ENCODE measurements around the gene HAX1. TPM values are rescaled to one million over a fixed set of nuclear protein-coding genes. Genes with fewer than 3 reads are reported as not detected.
"Not testable (repeated sequence)": the region's sequence is repeated elsewhere in the genome, so short reads cannot be mapped to it uniquely, and the experiment has no call there.

HAX1 gene
- polyA plus RNA-seq, 1 donor from 2014 or later: 126 TPM

- Histone ChIP-seq H3K79me2 (replicated peaks; ENCODE audit: insufficient read depth, low read length) (peaks cover 7% of the 10 kb centered on the region), H3K4me2 (ENCODE audit: low read length) (no peak overlapping the region)
Measured at GRCh38 chr1:154276797-154277196, 4.4 kb downstream of the HAX1 start.

DNA sequence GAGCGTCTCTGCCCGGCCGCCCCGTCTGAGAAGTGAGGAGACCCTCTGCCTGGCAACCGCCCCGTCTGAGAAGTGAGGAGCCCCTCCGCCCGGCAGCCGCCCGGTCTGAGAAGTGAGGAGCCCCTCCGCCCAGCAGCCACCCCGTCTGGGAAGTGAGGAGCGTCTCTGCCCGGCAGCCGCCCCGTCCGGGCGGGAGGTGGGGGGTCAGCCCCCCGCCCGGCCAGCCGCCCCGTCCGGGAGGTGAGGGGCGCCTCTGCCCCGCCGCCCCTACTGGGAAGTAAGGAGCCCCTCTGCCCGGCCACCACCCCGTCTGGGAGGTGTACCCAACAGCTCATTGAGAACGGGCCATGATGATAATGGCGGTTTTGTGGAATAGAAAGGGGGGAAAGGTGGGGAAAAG is 15.2 kb downstream of the HAX1 start:
- not testable (repeated sequence) for H4K20me1 ChIP-seq (ENCODE audit: insufficient read depth); H3K79me2 ChIP-seq (replicated peaks; ENCODE audit: insufficient read depth, low read length); H3K4me2 ChIP-seq (ENCODE audit: low read length); H3K9me3 ChIP-seq (ENCODE audit: low read length); H3K36me3 ChIP-seq (ENCODE audit: insufficient read depth, low read length); H3K27ac ChIP-seq (ENCODE audit: low read length); H3F3A ChIP-seq (ENCODE audit: insufficient read depth, low read length, poor library complexity, severe bottlenecking); H3K9ac ChIP-seq (ENCODE audit: low read length); H2AFZ ChIP-seq (ENCODE audit: low read depth, low read length); H3K27me3 ChIP-seq (ENCODE audit: insufficient read depth, low read depth, low read length); H3K4me3 ChIP-seq (ENCODE audit: low read length); H3K9me2 ChIP-seq (ENCODE audit: insufficient read depth, low read length)

More at GRCh38 chr1:154276797-154277196, 4.4 kb downstream of the HAX1 start:
- TF ChIP-seq EP300 (conservative IDR thresholded peaks at IDR 0.05; ENCODE audit: poor library complexity, severe bottlenecking) (no peak), MXI1 (conservative IDR thresholded peaks at IDR 0.05; ENCODE audit: poor library complexity, severe bottlenecking) (no peak), EZH2 (IDR thresholded peaks at IDR 0.05; ENCODE audit: borderline replicate concordance, insufficient read depth, low read length, poor library complexity, severe bottlenecking) (no peak), TAF1 (IDR thresholded peaks at IDR 0.05; ENCODE audit: low read depth) (no peak)
- TF ChIP-seq, protein P1, sequence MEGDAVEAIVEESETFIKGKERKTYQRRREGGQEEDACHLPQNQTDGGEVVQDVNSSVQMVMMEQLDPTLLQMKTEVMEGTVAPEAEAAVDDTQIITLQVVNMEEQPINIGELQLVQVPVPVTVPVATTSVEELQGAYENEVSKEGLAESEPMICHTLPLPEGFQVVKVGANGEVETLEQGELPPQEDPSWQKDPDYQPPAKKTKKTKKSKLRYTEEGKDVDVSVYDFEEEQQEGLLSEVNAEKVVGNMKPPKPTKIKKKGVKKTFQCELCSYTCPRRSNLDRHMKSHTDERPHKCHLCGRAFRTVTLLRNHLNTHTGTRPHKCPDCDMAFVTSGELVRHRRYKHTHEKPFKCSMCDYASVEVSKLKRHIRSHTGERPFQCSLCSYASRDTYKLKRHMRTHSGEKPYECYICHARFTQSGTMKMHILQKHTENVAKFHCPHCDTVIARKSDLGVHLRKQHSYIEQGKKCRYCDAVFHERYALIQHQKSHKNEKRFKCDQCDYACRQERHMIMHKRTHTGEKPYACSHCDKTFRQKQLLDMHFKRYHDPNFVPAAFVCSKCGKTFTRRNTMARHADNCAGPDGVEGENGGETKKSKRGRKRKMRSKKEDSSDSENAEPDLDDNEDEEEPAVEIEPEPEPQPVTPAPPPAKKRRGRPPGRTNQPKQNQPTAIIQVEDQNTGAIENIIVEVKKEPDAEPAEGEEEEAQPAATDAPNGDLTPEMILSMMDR (IDR thresholded peaks at IDR 0.05; ENCODE audit: poor library complexity, severe bottlenecking): no peak
- H3F3A ChIP-seq (ENCODE audit: insufficient read depth, low read length, poor library complexity, severe bottlenecking): no peaks in the 10 kb centered on the region
- H3K27ac ChIP-seq (ENCODE audit: low read length): no peak overlapping the region
- H3K9me2 ChIP-seq (ENCODE audit: insufficient read depth, low read length): no peaks in the 10 kb centered on the region
- H3K4me3 ChIP-seq (ENCODE audit: low read length): no peak overlapping the region
- no peak overlapping the region for H2AFZ ChIP-seq (ENCODE audit: low read depth, low read length)
- no peaks in the 10 kb centered on the region for H3K36me3 ChIP-seq (ENCODE audit: insufficient read depth, low read length)
- no peak overlapping the region for H3K9ac ChIP-seq (ENCODE audit: low read length)
- H4K20me1 ChIP-seq (ENCODE audit: insufficient read depth): no peaks in the 10 kb centered on the region
- no peaks in the 10 kb centered on the region for H3K27me3 ChIP-seq (ENCODE audit: insufficient read depth, low read depth, low read length)
- no peaks in the 10 kb centered on the region for H3K9me3 ChIP-seq (ENCODE audit: low read length)

- Histone ChIP-seq H3K4me3 (ENCODE audit: low read length) (no peak overlapping the region), H3K27ac (ENCODE audit: low read length) (no peak overlapping the region), H2AFZ (ENCODE audit: low read depth, low read length) (no peak overlapping the region), H3K27me3 (ENCODE audit: insufficient read depth, low read depth, low read length) (no peaks in the 10 kb centered on the region), H3K4me2 (ENCODE audit: low read length) (no peak overlapping the region), H3K79me2 (replicated peaks; ENCODE audit: insufficient read depth, low read length) (no peaks in the 10 kb centered on the region), H3F3A (ENCODE audit: insufficient read depth, low read length, poor library complexity, severe bottlenecking) (no peaks in the 10 kb centered on the region), H3K9me2 (ENCODE audit: insufficient read depth, low read length) (no peaks in the 10 kb centered on the region), H3K36me3 (ENCODE audit: insufficient read depth, low read length) (no peaks in the 10 kb centered on the region), H3K9me3 (ENCODE audit: low read length) (no peaks in the 10 kb centered on the region), H3K9ac (ENCODE audit: low read length) (no peak overlapping the region), H4K20me1 (ENCODE audit: insufficient read depth) (no peaks in the 10 kb centered on the region)
- TF ChIP-seq MXI1 (conservative IDR thresholded peaks at IDR 0.05; ENCODE audit: poor library complexity, severe bottlenecking): no peak
- TF ChIP-seq SMC3 (conservative IDR thresholded peaks at IDR 0.05; ENCODE audit: poor library complexity): no peak
Measured at GRCh38 chr1:154288661-154289060, 16.2 kb downstream of the HAX1 start.

- Histone ChIP-seq H3K9me3 (ENCODE audit: low read length) (no peaks in the 10 kb centered on the region), H3K9me2 (ENCODE audit: insufficient read depth, low read length) (no peaks in the 10 kb centered on the region), H3F3A (ENCODE audit: insufficient read depth, low read length, poor library complexity, severe bottlenecking) (no peaks in the 10 kb centered on the region), H3K79me2 (replicated peaks; ENCODE audit: insufficient read depth, low read length) (no peaks in the 10 kb centered on the region), H3K36me3 (ENCODE audit: insufficient read depth, low read length) (no peaks in the 10 kb centered on the region), H3K9ac (ENCODE audit: low read length) (no peak overlapping the region), H3K4me2 (ENCODE audit: low read length) (no peak overlapping the region), H3K4me3 (ENCODE audit: low read length) (no peak overlapping the region), H2AFZ (ENCODE audit: low read depth, low read length) (no peak overlapping the region), H4K20me1 (ENCODE audit: insufficient read depth) (no peaks in the 10 kb centered on the region), H3K27ac (ENCODE audit: low read length) (no peak overlapping the region), H3K27me3 (ENCODE audit: insufficient read depth, low read depth, low read length) (no peaks in the 10 kb centered on the region)
- no peak for TF ChIP-seq EP300 (conservative IDR thresholded peaks at IDR 0.05; ENCODE audit: poor library complexity, severe bottlenecking)
- no peak for TF ChIP-seq RAD21 (conservative IDR thresholded peaks at IDR 0.05)
- no peak for TF ChIP-seq EZH2 (IDR thresholded peaks at IDR 0.05; ENCODE audit: borderline replicate concordance, insufficient read depth, low read length, poor library complexity, severe bottlenecking)
- TF ChIP-seq MXI1 (conservative IDR thresholded peaks at IDR 0.05; ENCODE audit: poor library complexity, severe bottlenecking): no peak
- TF ChIP-seq SMC3 (conservative IDR thresholded peaks at IDR 0.05; ENCODE audit: poor library complexity): no peak
- TF ChIP-seq, protein P2, sequence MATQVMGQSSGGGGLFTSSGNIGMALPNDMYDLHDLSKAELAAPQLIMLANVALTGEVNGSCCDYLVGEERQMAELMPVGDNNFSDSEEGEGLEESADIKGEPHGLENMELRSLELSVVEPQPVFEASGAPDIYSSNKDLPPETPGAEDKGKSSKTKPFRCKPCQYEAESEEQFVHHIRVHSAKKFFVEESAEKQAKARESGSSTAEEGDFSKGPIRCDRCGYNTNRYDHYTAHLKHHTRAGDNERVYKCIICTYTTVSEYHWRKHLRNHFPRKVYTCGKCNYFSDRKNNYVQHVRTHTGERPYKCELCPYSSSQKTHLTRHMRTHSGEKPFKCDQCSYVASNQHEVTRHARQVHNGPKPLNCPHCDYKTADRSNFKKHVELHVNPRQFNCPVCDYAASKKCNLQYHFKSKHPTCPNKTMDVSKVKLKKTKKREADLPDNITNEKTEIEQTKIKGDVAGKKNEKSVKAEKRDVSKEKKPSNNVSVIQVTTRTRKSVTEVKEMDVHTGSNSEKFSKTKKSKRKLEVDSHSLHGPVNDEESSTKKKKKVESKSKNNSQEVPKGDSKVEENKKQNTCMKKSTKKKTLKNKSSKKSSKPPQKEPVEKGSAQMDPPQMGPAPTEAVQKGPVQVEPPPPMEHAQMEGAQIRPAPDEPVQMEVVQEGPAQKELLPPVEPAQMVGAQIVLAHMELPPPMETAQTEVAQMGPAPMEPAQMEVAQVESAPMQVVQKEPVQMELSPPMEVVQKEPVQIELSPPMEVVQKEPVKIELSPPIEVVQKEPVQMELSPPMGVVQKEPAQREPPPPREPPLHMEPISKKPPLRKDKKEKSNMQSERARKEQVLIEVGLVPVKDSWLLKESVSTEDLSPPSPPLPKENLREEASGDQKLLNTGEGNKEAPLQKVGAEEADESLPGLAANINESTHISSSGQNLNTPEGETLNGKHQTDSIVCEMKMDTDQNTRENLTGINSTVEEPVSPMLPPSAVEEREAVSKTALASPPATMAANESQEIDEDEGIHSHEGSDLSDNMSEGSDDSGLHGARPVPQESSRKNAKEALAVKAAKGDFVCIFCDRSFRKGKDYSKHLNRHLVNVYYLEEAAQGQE (IDR thresholded peaks at IDR 0.05; ENCODE audit: borderline replicate concordance): no peak
- TF ChIP-seq POLR2AphosphoS5 (IDR thresholded peaks at IDR 0.05): no peak
- TF ChIP-seq, protein P1 (IDR thresholded peaks at IDR 0.05; ENCODE audit: poor library complexity, severe bottlenecking): no peak
- no peak for TF ChIP-seq TAF1 (IDR thresholded peaks at IDR 0.05; ENCODE audit: low read depth)
Measured at GRCh38 chr1:154290921-154291320, 18.5 kb downstream of the HAX1 start.
